Breast epithelium (tissue), 3 donors: ENCODE measurements around the gene AEBP2.

Source experiments
- POLR2AphosphoS5 ChIP-seq, 3 donors: sonication (generic); formaldehyde crosslinking; IDR thresholded peaks; one replicate each; pipeline ENCODE4 v1.6.1; 2017; ENCODE audit warnings: antibody characterized with exemption in 3 of 3
- TF ChIP-seq, protein P1 (sequence below), 3 donors: fragments of 450-650 bp; IDR thresholded peaks; one replicate each; pipeline ENCODE4 v1.5.1; 2016 to 2017; ENCODE audit warnings: antibody characterized with exemption in 3 of 3, mild to moderate bottlenecking in 3 of 3, moderate library complexity in 3 of 3

DNA sequence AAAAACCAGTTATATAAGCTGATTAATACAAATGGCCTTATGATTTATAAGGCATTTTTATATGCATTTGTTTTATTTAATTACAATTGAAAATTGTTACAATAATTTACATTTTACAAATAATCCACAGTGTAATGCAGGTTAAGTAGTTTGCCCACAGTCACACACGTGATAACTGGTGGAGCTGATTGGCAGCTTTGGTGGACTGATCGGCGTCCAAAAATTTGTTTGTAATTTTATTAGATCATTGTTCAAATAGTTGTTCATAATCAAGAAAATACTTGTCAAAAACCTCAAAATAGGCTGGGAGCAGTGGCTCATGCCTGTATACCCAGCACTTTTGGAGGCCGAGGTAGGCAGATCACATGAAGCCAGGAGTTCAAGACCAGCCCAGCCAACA is 59.7 kb downstream of the AEBP2 start:
- TF ChIP-seq, protein P1, sequence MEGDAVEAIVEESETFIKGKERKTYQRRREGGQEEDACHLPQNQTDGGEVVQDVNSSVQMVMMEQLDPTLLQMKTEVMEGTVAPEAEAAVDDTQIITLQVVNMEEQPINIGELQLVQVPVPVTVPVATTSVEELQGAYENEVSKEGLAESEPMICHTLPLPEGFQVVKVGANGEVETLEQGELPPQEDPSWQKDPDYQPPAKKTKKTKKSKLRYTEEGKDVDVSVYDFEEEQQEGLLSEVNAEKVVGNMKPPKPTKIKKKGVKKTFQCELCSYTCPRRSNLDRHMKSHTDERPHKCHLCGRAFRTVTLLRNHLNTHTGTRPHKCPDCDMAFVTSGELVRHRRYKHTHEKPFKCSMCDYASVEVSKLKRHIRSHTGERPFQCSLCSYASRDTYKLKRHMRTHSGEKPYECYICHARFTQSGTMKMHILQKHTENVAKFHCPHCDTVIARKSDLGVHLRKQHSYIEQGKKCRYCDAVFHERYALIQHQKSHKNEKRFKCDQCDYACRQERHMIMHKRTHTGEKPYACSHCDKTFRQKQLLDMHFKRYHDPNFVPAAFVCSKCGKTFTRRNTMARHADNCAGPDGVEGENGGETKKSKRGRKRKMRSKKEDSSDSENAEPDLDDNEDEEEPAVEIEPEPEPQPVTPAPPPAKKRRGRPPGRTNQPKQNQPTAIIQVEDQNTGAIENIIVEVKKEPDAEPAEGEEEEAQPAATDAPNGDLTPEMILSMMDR (IDR thresholded peaks at IDR 0.05), result no peak
- TF ChIP-seq POLR2AphosphoS5 (IDR thresholded peaks at IDR 0.05), result no peak
